ENCODE data around the gene ZNF628. TPM values are rescaled to one million over a fixed set of nuclear protein-coding genes. Genes with fewer than 3 reads are reported as not detected.

ZNF628 gene
- total RNA-seq, 2 donors from 2014 or later = 9.9 to 12.6 TPM

GRCh38 chr19:55493052-55493644 is 16.7 kb downstream of the ZNF628 start:
- Histone ChIP-seq H3K27me3 (ENCODE audit: control insufficient read depth, insufficient read depth, low read length, poor library complexity, severe bottlenecking) (no peaks in the 10 kb centered on the region), H3K36me3 (ENCODE audit: control insufficient read depth, insufficient read depth, low read length) (no peaks in the 10 kb centered on the region), H3K4me3 (ENCODE audit: low read length) (no peak overlapping the region), H3K9ac (ENCODE audit: extremely low read depth, low read length, poor library complexity, severe bottlenecking) (no peak overlapping the region), H3K9me3 (ENCODE audit: control insufficient read depth, low read length) (no peaks in the 10 kb centered on the region), H3K4me1 (ENCODE audit: control insufficient read depth, insufficient read depth, low read length) (peaks cover 4% of the 10 kb centered on the region), H3K27ac (ENCODE audit: low read depth, low read length) (no peak overlapping the region)
- no peak for TF ChIP-seq CTCF (conservative IDR thresholded peaks at IDR 0.05)
- Mint-ChIP-seq H3K4me1 (peaks cover 2% of the 10 kb centered on the region), H3K27ac (no peak overlapping the region), H3K36me3 (ENCODE audit: low read depth) (no peaks in the 10 kb centered on the region), H3K9me3 (no peaks in the 10 kb centered on the region), H3K4me3 (no peak overlapping the region), H3K27me3 (ENCODE audit: insufficient read depth) (peaks cover 12% of the 10 kb centered on the region)
- no peak for DNase-seq
- 80 to 90% methylated on average over 6 to 18 of the region's 18 CpGs for WGBS, 2 experiments (ENCODE audit: insufficient coverage in 1 of 2, insufficient read length in 1 of 2)

DNA sequence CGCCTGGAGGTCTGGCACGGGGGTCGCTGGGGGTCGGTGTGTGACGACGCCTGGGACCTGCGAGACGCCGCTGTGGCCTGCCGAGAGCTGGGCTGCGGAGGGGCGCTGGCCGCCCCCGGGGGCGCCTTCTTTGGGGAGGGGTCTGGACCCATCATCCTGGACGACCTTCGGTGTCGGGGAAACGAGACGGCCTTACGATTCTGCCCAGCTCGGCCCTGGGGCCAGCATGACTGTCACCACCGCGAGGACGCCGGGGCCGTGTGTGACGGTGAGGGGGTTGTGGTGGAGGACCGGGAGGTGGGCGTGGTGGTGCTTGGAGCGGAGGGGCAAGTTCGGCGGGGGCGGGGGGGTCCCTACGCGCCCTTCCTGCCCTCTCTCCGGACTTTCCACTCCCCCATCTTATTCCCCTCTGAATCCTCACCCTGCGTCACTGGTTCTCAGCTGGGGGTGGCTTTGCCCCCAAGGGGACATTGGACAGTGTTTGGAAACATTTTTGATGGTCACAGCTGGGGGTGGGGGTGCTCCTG is 17.3 kb downstream of the ZNF628 start:
- no peak overlapping the region for H3K27ac ChIP-seq (ENCODE audit: low read depth, low read length)
- Mint-ChIP-seq H3K36me3 (ENCODE audit: low read depth) (no peaks in the 10 kb centered on the region), H3K4me3 (no peak overlapping the region), H3K9me3 (no peaks in the 10 kb centered on the region), H3K27ac (no peak overlapping the region), H3K4me1 (no peaks in the 10 kb centered on the region), H3K27me3 (ENCODE audit: insufficient read depth) (peaks cover 16% of the 10 kb centered on the region)
- H3K4me3 ChIP-seq (ENCODE audit: low read length) = no peak overlapping the region
- H3K36me3 ChIP-seq (ENCODE audit: control insufficient read depth, insufficient read depth, low read length) = no peaks in the 10 kb centered on the region
- H3K9me3 ChIP-seq (ENCODE audit: control insufficient read depth, low read length) = no peaks in the 10 kb centered on the region
- no peak for DNase-seq
- no peak for TF ChIP-seq CTCF (conservative IDR thresholded peaks at IDR 0.05)
- H3K9ac ChIP-seq (ENCODE audit: extremely low read depth, low read length, poor library complexity, severe bottlenecking) = no peak overlapping the region
- WGBS, 2 experiments (ENCODE audit: insufficient coverage in 1 of 2, insufficient read length in 1 of 2) = 89 to 96% methylated on average over 10 to 31 of the region's 38 CpGs
- H3K4me1 ChIP-seq (ENCODE audit: control insufficient read depth, insufficient read depth, low read length) = peaks cover 4% of the 10 kb centered on the region
- no peaks in the 10 kb centered on the region for H3K27me3 ChIP-seq (ENCODE audit: control insufficient read depth, insufficient read depth, low read length, poor library complexity, severe bottlenecking)

DNA sequence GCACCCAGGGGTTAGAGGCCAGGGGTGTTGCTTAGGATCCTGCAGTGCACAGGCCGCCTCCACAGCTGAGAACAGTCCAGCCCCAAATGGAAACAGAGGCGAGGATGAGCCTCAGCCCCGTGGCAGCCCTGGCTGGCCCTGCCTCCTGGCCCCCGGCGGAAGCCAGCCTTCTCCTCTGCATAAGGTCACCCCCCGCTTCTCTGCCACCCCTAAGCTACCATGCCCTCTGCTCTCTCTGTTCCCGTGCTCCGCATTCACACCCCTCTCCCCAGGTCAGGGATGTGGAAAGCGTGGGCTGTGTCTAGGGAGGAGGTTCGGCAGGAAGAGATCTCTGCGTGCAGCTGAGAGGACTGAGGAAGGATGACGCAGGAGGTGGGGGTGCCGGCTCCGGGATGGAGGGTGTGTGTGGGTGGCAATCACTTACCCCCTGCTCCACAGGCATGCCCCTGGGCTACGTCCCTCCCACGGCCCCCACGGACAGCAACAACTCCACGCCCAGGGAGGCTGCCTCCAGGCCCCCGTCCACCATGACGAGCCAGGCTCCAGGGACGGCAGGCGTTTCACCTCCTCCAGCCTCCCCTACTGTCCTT is 17.9 kb downstream of the ZNF628 start:
- Mint-ChIP-seq H3K9me3 (no peaks in the 10 kb centered on the region), H3K4me1 (no peaks in the 10 kb centered on the region), H3K4me3 (no peak overlapping the region), H3K27me3 (ENCODE audit: insufficient read depth) (peaks cover 22% of the 10 kb centered on the region), H3K27ac (no peak overlapping the region), H3K36me3 (ENCODE audit: low read depth) (no peaks in the 10 kb centered on the region)
- TF ChIP-seq CTCF (conservative IDR thresholded peaks at IDR 0.05) = no peak
- Histone ChIP-seq H3K4me1 (ENCODE audit: control insufficient read depth, insufficient read depth, low read length) (peaks cover 2% of the 10 kb centered on the region), H3K27ac (ENCODE audit: low read depth, low read length) (no peak overlapping the region), H3K9ac (ENCODE audit: extremely low read depth, low read length, poor library complexity, severe bottlenecking) (no peak overlapping the region), H3K36me3 (ENCODE audit: control insufficient read depth, insufficient read depth, low read length) (no peaks in the 10 kb centered on the region), H3K4me3 (ENCODE audit: low read length) (no peak overlapping the region), H3K9me3 (ENCODE audit: control insufficient read depth, low read length) (no peaks in the 10 kb centered on the region), H3K27me3 (ENCODE audit: control insufficient read depth, insufficient read depth, low read length, poor library complexity, severe bottlenecking) (no peaks in the 10 kb centered on the region)
- 77 to 90% methylated on average over 4 to 22 of the region's 22 CpGs for WGBS, 2 experiments (ENCODE audit: insufficient coverage in 1 of 2, insufficient read length in 1 of 2)
- no peak for DNase-seq
